PC-3 (cell line): ENCODE data around the gene ADAM22. TPM values are rescaled to one million over a fixed set of nuclear protein-coding genes. Genes with fewer than 3 reads are reported as not detected.

ENCODE experiments used
- ATAC-seq: fragments of 200-7000 bp; cut with Tn5 transposase; 2 replicates; pipeline ENCODE4 v1.9.1; 2020; ENCODE audit warnings: mild to moderate bottlenecking, moderate library complexity
- BruUV-seq: library from RNA; stranded (reverse); fragments of 400-500 nt; replicated peaks from 2 replicates; lab custom pipeline; 2021; lab: Mats Ljungman, UMichigan
- CTCF ChIA-PET: fragments of 300-600 bp; sonication (Branson Sonifier 250); formaldehyde crosslinking; loops from one replicate; lab custom pipeline; 2022; ENCODE audit warnings: antibody characterized with exemption; lab: Charles Lee
- POLR2A ChIA-PET: fragments of 300-600 bp; sonication (Branson Sonifier 250); formaldehyde crosslinking; loops from one replicate; lab custom pipeline; 2022; ENCODE audit warnings: antibody characterized with exemption; ENCODE audit not compliant: unreplicated experiment; lab: Charles Lee
- DNase-seq: peaks from one replicate; pipeline ENCODE4 v3.0.0-alpha.2; 2015
- H2AFZ ChIP-seq: fragments of 300-600 bp; sonication (generic); 2 replicates; pipeline ENCODE4 v1.6.0; 2016; ENCODE audit warnings: antibody characterized with exemption, low read length
- H3F3A ChIP-seq: fragments of 300-600 bp; sonication (generic); one replicate; pipeline ENCODE4 v1.6.0; 2017; ENCODE audit warnings: antibody characterized with exemption, low read length, control low read depth, mild to moderate bottlenecking; ENCODE audit not compliant: unreplicated experiment
- H3K27ac ChIP-seq: fragments of 300-600 bp; sonication (generic); 2 replicates; pipeline ENCODE4 v1.5.1; 2016; ENCODE audit warnings: mild to moderate bottlenecking, low read length
- H3K27me3 ChIP-seq: fragments of 300-600 bp; sonication (generic); 2 replicates; pipeline ENCODE4 v1.6.1; 2016; ENCODE audit warnings: low read length, mixed read lengths
- H3K36me3 ChIP-seq: fragments of 300-600 bp; sonication (generic); 2 replicates; pipeline ENCODE4 v1.6.1; 2016; ENCODE audit warnings: low read depth, mixed run types, low read length, mixed read lengths
- H3K4me1 ChIP-seq: fragments of 300-600 bp; sonication (generic); 2 replicates; pipeline ENCODE4 v1.5.1; 2016; ENCODE audit warnings: low read length; ENCODE audit not compliant: insufficient read depth
- H3K4me2 ChIP-seq: fragments of 300-600 bp; sonication (generic); 2 replicates; pipeline ENCODE4 v1.6.0; 2016; ENCODE audit warnings: low read length
- H3K4me3 ChIP-seq: fragments of 300-600 bp; sonication (generic); 2 replicates; pipeline ENCODE4 v1.5.1; 2016; ENCODE audit warnings: mild to moderate bottlenecking, low read length, mixed read lengths
- H3K79me2 ChIP-seq: fragments of 300-600 bp; sonication (generic); 2 replicates; pipeline ENCODE4 v1.6.1; 2017; ENCODE audit warnings: low read length, mixed read lengths
- H3K9ac ChIP-seq: fragments of 300-600 bp; sonication (generic); 2 replicates; pipeline ENCODE4 v1.6.0; 2016; ENCODE audit warnings: mild to moderate bottlenecking, low read length
- H3K9me2 ChIP-seq: fragments of 300-600 bp; sonication (generic); replicated peaks from 2 replicates; pipeline ENCODE4 v1.6.1; 2016; ENCODE audit warnings: mixed run types, low read length, mixed read lengths
- H3K9me3 ChIP-seq: fragments of 300-600 bp; sonication (generic); 2 replicates; pipeline ENCODE4 v1.6.1; 2016; ENCODE audit warnings: low read length, mixed read lengths
- H4K20me1 ChIP-seq: fragments of 300-600 bp; sonication (generic); 2 replicates; pipeline ENCODE4 v1.6.1; 2016; ENCODE audit warnings: low read length, mixed read lengths
- EZH2 ChIP-seq: fragments of 300-600 bp; sonication (generic); IDR thresholded peaks from one replicate; pipeline ENCODE4 v1.6.1; 2017; ENCODE audit warnings: antibody characterized with exemption, mild to moderate bottlenecking, low read length; ENCODE audit not compliant: unreplicated experiment
- EZH2phosphoT487 ChIP-seq: fragments of 300-600 bp; sonication (generic); IDR thresholded peaks from 2 replicates; pipeline ENCODE4 v1.6.1; 2018; ENCODE audit warnings: mild to moderate bottlenecking, antibody characterized with exemption, low read length, borderline replicate concordance
- intact Hi-C: fragments of 100-400 bp; cut with micrococcal nuclease; formaldehyde crosslinking; loops from 2 replicates; pipeline ENCODE4 v1.9.0; 2023
- total RNA-seq: library from RNA; depleted of rRNA; stranded (reverse); fragments of >200 nt; gene quantifications from 2 replicates; pipeline ENCODE4 v1.2.3, GENCODE V29; 2014
- TF ChIP-seq, protein P1 (sequence below): fragments of 300-600 bp; sonication (generic); conservative IDR thresholded peaks from 2 replicates; pipeline ENCODE4 v1.5.1; 2017; ENCODE audit warnings: antibody characterized with exemption, low read depth, mild to moderate bottlenecking, low read length

Gene ADAM22
- total RNA-seq, 1 experiment from 2014 or later, result 4.4 TPM

DNA sequence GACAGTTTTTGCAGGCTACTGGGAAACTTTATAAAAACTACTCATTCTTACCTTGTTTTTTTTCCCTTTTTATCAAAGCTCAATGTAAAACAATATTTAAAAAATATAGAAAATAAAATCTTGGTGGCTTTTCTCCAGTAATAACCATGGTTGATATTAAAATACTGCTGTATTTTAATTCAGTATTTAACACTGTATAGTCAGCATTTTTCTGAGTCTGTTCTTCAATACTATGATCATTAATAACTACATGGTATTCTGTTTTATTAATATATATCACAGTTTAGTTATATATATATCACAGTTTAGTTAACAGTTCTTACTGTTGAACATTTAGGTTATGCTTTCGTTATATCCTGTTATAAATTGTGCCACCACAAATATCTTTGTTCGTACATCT lies 207.4 kb downstream of the ADAM22 start:
- ChIA-PET CTCF (interaction anchor here (1.7 kb wide), 1 partner anchor 28 kb away, joined by 8 read pairs; no protein-coding TSS in a partner anchor), POLR2A (no interaction called here)
- ATAC-seq (no peak), DNase-seq (no peak)
- TF ChIP-seq EZH2phosphoT487, result no peak
- TF ChIP-seq EZH2, result no peak
- TF ChIP-seq, protein P1, sequence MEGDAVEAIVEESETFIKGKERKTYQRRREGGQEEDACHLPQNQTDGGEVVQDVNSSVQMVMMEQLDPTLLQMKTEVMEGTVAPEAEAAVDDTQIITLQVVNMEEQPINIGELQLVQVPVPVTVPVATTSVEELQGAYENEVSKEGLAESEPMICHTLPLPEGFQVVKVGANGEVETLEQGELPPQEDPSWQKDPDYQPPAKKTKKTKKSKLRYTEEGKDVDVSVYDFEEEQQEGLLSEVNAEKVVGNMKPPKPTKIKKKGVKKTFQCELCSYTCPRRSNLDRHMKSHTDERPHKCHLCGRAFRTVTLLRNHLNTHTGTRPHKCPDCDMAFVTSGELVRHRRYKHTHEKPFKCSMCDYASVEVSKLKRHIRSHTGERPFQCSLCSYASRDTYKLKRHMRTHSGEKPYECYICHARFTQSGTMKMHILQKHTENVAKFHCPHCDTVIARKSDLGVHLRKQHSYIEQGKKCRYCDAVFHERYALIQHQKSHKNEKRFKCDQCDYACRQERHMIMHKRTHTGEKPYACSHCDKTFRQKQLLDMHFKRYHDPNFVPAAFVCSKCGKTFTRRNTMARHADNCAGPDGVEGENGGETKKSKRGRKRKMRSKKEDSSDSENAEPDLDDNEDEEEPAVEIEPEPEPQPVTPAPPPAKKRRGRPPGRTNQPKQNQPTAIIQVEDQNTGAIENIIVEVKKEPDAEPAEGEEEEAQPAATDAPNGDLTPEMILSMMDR, result no peak
- H3K79me2 ChIP-seq, result no peaks in the 10 kb centered on the region
- H3K27ac ChIP-seq, result no peak overlapping the region
- H3K9me3 ChIP-seq, result no peaks in the 10 kb centered on the region
- H4K20me1 ChIP-seq, result no peaks in the 10 kb centered on the region
- H2AFZ ChIP-seq, result no peak overlapping the region
- H3K4me2 ChIP-seq, result no peak overlapping the region
- H3F3A ChIP-seq, result no peaks in the 10 kb centered on the region
- intact Hi-C loops, result no loop called here
- H3K9me2 ChIP-seq, result no peaks in the 10 kb centered on the region
- peaks cover 6% of the 10 kb centered on the region; the same call in 1 of the 2 replicates for H3K4me1 ChIP-seq
- no TSS peak for BruUV-seq
- H3K36me3 ChIP-seq, result no peaks in the 10 kb centered on the region
- no peak overlapping the region for H3K4me3 ChIP-seq
- H3K9ac ChIP-seq, result no peak overlapping the region
- H3K27me3 ChIP-seq, result no peaks in the 10 kb centered on the region

DNA sequence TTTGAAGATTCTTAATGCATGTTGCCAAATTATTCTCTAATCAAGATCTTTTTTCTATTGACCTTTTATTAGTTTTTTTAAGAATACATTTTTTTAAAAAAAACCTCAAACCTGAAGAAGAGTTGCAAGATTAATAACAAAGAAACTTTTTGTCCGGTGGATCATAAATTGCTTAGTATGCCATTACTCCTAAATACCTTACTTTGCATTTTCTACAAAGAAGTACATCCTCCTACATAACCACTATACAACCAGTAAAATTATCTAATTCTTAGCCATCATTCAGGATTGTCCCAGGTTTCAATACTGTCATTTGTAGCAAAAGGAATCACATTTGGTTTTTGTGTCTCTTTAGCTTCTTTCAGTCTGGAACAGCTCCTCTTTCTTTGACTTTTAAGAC lies 207.9 kb downstream of the ADAM22 start:
- Histone ChIP-seq H3K27me3 (no peaks in the 10 kb centered on the region), H3K9me2 (no peaks in the 10 kb centered on the region), H4K20me1 (no peaks in the 10 kb centered on the region), H3K4me1 (peaks cover 6% of the 10 kb centered on the region; the same call in 1 of the 2 replicates), H3K27ac (no peak overlapping the region), H3K9ac (no peak overlapping the region), H3K9me3 (no peaks in the 10 kb centered on the region), H3K4me2 (no peak overlapping the region), H3K79me2 (no peaks in the 10 kb centered on the region), H3F3A (no peaks in the 10 kb centered on the region), H2AFZ (no peak overlapping the region), H3K4me3 (no peak overlapping the region), H3K36me3 (no peaks in the 10 kb centered on the region)
- no peak for TF ChIP-seq EZH2phosphoT487
- TF ChIP-seq, protein P1, result no peak
- TF ChIP-seq EZH2, result no peak
- ATAC-seq (no peak), DNase-seq (no peak)
- BruUV-seq, result no TSS peak
- intact Hi-C loops, result no loop called here
- ChIA-PET POLR2A (no interaction called here), CTCF (interaction anchor here (1.7 kb wide), 1 partner anchor 28 kb away, joined by 8 read pairs; no protein-coding TSS in a partner anchor)

DNA sequence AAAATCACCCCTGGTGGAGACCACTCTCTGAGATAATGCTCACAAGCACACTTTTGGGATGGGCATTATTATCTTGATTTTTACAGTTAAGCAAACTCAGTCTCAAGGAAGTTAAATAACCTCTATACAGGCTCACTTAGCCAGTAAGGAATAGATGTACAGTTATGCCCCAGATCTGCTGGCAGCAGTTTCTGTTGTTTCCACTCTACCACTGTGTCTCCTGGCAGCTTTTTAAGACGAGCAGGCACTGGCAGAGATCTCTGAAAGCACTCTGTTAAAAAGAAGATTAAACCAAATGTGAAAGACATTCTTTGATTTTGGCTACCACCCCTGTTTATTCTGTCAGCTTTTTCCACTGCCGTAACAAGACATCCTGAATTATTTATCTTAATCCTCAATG lies 212.6 kb downstream of the ADAM22 start:
- Histone ChIP-seq H3K4me1 (no peaks in the 10 kb centered on the region), H3K9ac (no peak overlapping the region), H3K27me3 (no peaks in the 10 kb centered on the region), H2AFZ (no peak overlapping the region), H3K4me2 (no peak overlapping the region), H3K9me3 (no peaks in the 10 kb centered on the region), H3K36me3 (no peaks in the 10 kb centered on the region), H3K4me3 (no peak overlapping the region), H3K27ac (no peak overlapping the region), H4K20me1 (no peaks in the 10 kb centered on the region), H3K9me2 (no peaks in the 10 kb centered on the region), H3F3A (no peaks in the 10 kb centered on the region), H3K79me2 (no peaks in the 10 kb centered on the region)
- ATAC-seq (no peak), DNase-seq (no peak)
- POLR2A ChIA-PET, result no interaction called here
- TF ChIP-seq, protein P1, result no peak
- no peak for TF ChIP-seq EZH2phosphoT487
- TF ChIP-seq EZH2, result no peak
- CTCF ChIA-PET, result no interaction called here
- BruUV-seq, result no TSS peak
- intact Hi-C loops, result no loop called here
